Renal pelvis (tissue), 12 donors: ENCODE data around the gene CTDP1. TPM values are rescaled to one million over a fixed set of nuclear protein-coding genes. Genes with fewer than 3 reads are reported as not detected.

ENCODE experiments used
- DNase-seq: peaks from one replicate; pipeline ENCODE4 v3.0.0-alpha.2; 2013
- long read RNA-seq, 16 experiments: transcript quantifications; one replicate each; lab custom pipeline, GENCODE V29; 2026
- polyA plus RNA-seq, 3 donors: library from polyadenylated mRNA; unstranded; fragments of 120-200 nt; gene quantifications; one replicate each; pipeline ENCODE4 v1.2.1, GENCODE V29; 2013; ENCODE audit not compliant: insufficient read length in 3 of 3

The CTDP1 gene
- polyA plus RNA-seq, result 10 to 100 TPM; 12.9 to 17.4 (median 16.0) TPM
- long read RNA-seq, donor 1, full-length matches to known transcripts, result 3 of 3 reads
- long read RNA-seq, donor 1, partial matches to known transcripts, result 0 of 3 reads
- long read RNA-seq, donor 1, other reads (novel, unspliced or antisense), result 0 of 3 reads
- long read RNA-seq, donor 2, full-length matches to known transcripts, result 3 of 3 reads
- long read RNA-seq, donor 2, partial matches to known transcripts, result 0 of 3 reads
- long read RNA-seq, donor 2, other reads (novel, unspliced or antisense), result 0 of 3 reads
- long read RNA-seq, donor 3, partial matches to known transcripts, result 8 of 8 reads
- long read RNA-seq, donor 3, other reads (novel, unspliced or antisense), result 0 of 8 reads
- long read RNA-seq, donor 4, result 0 reads
- long read RNA-seq, donor 5, partial matches to known transcripts, result 0 of 1 reads
- long read RNA-seq, donor 5, other reads (novel, unspliced or antisense), result 0 of 1 reads
- long read RNA-seq, donor 6, full-length matches to known transcripts, result 2 of 2 reads
- long read RNA-seq, donor 6, partial matches to known transcripts, result 0 of 2 reads
- long read RNA-seq, donor 6, other reads (novel, unspliced or antisense), result 0 of 2 reads
- long read RNA-seq, donor 7, full-length matches to known transcripts, result 2 of 15 reads
- long read RNA-seq, donor 7, partial matches to known transcripts, result 13 of 15 reads
- long read RNA-seq, donor 7, other reads (novel, unspliced or antisense), result 0 of 15 reads
- long read RNA-seq, donor 8, full-length matches to known transcripts, result 2 of 2 reads
- long read RNA-seq, donor 8, partial matches to known transcripts, result 0 of 2 reads
- long read RNA-seq, donor 8, other reads (novel, unspliced or antisense), result 0 of 2 reads
- long read RNA-seq, donor 9, full-length matches to known transcripts, result 7 of 7 reads
- long read RNA-seq, donor 9, partial matches to known transcripts, result 0 of 7 reads
- long read RNA-seq, donor 9, other reads (novel, unspliced or antisense), result 0 of 7 reads
- long read RNA-seq, donor 10, full-length matches to known transcripts, result 1 of 1 reads
- long read RNA-seq, donor 10, partial matches to known transcripts, result 0 of 1 reads
- long read RNA-seq, donor 10, other reads (novel, unspliced or antisense), result 0 of 1 reads
- long read RNA-seq, donor 11, partial matches to known transcripts, result 0 of 1 reads
- long read RNA-seq, donor 11, other reads (novel, unspliced or antisense), result 0 of 1 reads
- long read RNA-seq, donor 12, full-length matches to known transcripts, result 2 of 2 reads
- long read RNA-seq, donor 12, partial matches to known transcripts, result 0 of 2 reads
- long read RNA-seq, donor 12, other reads (novel, unspliced or antisense), result 0 of 2 reads
- long read RNA-seq, donor 13, result 0 reads
- long read RNA-seq, donor 14, result 0 reads
- long read RNA-seq, donor 15, result 0 reads
- long read RNA-seq, donor 16, partial matches to known transcripts, result 0 of 1 reads
- long read RNA-seq, donor 16, other reads (novel, unspliced or antisense), result 0 of 1 reads

DNA sequence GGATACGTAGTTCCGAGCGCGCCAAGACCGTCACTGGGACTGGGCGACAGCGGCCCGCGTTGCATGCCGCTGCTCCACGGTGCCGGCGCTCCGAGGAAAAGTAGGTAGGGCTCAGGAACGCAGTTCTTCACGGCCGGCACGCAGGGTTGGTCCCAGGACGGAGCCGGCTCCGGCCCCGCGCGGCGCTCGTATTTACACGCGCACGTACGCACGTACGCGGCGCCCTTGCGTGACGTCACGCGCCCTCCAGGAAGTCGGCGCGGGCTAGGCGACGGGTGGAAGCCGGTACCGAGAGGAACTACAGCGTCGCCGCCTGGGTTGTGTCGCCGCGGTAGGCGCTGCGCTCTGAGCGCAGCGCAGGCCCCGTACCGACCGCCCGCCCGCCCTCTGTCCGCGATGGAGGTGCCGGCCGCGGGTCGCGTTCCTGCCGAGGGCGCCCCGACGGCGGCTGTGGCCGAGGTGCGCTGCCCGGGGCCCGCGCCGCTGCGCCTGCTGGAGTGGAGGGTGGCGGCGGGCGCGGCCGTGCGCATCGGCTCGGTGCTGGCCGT, at the start of gene CTDP1:
TSS of gene CTDP1 (plus strand) at position 252 of the 548 bp plus-strand sequence. CDS start at position 397, 145 bp downstream.
- DNase-seq, result peak; percentile 93

DNA sequence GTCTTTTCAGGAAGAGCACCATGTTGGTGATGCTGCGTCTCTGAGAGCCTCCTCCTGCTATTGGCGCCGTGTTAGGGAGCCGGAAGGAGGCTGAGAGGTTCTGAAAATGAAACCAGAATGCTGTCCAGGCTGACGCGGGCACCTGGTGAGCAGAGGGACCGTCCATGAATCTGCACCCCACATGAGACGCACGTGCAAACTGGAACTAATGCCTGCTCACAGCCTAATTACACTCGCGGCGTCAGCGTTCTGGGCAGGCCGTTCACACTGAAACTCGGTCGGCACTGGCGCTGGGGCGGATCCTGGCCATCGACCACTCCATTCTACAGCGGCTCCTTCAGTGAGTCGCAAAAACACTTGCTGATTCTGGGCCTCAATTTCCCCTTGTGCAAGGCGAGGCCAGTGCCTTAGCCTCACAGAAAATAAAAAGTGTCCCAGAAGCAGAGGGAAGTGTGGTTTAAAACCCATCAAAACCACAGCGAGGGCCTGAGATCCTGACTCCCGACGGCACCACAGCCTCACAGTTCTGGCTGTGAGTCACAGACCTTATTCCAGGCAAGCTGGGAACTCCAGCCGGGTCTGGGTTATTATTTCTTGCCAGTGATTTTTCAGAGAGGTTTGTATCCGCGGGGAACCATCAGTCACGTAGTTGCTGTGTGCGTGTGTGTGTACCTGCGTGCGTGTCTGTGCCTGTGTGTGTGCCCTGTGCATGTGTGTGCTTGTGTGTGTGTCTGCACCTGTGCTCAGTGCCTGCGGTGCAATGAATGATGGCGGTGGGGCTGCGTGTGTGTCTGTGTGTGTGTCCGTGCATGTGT, 49.1 kb upstream of the CTDP1 start:
- no peak for DNase-seq

- no peak for DNase-seq
These were observed 48.5 kb upstream of the CTDP1 start for GRCh38 chr18:79631096-79631507.

- DNase-seq, result no peak
These were observed 47.7 kb upstream of the CTDP1 start for GRCh38 chr18:79631761-79632446.

GRCh38 chr18:79632765-79633164, 46.8 kb upstream of the CTDP1 start:
- DNase-seq, result no peak

GRCh38 chr18:79634186-79634585, 45.4 kb upstream of the CTDP1 start:
- no peak for DNase-seq

GRCh38 chr18:79634593-79635426, 44.8 kb upstream of the CTDP1 start:
- DNase-seq, result no peak

- DNase-seq, result no peak
These were observed 44.2 kb upstream of the CTDP1 start for GRCh38 chr18:79635427-79635726.

GRCh38 chr18:79637181-79637920, 42.3 kb upstream of the CTDP1 start:
- DNase-seq, result no peak

DNA sequence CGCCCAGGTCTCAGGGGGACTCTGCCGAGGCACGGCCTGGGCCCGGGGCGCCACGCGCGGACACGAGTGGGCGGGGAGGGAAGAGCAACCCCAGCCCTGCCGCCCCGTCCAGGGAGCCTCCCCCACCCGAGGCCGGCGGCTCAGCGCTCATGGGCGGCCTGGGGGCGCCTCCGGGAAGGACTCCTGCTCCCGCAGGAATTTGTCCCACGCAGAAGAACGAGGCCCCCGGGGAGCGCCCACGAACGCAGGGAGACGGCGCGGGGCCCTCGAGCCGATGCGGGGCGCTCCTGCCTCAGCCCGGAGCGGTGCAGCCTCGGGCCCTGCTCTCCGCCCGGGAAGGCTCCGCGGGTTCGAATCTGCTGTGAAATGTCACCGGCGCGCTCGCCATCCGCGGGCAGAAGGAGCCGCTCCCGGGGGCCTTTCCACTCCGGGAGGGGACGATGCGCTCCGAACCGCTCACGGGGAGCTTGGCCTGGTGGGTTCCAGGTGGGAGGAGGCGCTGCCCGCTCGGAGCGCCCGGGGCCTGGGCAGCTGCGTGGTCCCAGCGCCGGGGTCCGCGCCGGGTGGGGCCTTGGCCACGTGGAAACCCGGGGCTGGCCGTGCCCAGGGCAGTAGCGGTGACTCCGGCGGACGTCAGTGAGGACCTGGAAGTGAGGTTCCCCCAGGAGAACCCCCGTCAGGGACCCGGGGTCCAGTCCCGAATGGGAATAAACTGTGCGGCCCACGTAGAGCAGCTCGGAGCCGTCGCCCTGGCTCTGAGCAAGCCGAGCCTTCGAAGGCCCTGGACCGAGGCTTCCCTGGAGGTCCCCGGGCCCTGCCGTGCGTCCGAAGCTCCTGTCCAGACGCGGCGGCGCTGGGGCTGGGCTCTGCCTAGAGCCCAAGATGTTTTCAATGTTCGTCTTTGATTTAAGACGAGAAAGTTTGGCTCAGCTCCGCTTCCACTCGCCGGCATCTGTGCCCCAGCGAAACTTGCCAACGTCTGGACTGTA, 41.4 kb upstream of the CTDP1 start:
- DNase-seq, result no peak

DNA sequence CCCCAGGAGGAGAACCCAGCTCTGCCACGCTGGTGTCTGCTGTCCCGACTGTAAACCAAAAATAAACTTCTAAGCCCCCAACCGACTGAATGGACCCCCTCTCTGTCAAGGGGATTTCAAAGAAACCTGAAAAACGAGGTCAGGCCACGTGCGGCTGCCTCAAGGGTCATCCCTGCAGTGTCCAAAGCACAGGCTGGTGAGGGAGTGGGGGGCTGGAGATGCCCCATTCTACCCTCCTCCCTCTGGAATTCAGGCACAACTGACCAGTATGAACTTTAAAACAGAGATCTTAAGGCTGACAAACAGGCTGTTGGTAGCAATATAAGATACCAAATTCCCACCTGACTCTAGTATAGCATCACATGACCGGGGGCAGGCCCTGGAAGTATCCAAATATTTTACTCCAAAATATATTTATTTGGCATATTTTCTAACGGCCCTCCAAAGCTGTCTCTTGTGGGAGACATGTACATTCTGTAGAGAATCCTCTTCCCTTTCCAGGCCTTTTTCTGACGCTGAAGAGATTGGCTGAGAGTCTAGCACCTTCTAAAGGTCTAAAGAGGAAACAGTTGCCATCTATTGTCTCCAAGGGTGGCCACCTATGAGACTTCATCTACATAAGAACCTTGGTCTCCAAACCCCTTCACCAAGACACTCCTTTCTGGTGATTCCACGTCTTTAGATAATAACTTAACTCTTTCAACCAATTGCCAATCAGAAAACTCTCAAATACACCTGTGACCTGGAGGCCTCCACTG, 40.4 kb upstream of the CTDP1 start:
- no peak for DNase-seq

DNA sequence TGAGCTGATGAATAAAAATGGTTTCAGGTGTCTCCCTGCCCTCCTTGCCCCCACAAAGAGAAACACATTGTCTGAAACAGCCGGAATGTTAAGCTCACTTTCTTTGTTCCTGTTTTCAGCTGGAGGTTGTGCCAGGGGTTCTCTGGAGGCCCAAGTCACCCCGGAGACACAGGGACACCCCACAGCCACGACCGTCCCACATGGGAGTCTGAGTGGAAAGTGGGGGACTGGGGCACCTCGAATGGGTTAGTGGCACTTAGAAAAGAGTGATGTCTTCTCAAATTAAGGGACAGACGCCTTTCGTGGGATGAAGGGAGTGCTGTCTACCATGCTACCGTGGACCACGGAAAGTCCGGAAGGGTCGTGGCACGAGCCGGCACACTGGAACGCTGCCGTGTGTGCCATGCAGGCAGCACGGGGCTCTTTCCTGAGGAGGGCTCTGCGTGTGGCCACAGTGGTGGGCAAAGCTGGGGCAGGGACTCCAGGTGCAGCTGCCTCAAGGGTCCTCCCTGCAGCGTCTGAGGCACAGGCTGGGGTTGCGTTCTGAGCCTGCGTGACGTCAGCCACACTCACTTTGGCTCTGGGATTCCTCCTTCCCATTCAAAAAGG, 39.4 kb upstream of the CTDP1 start:
- DNase-seq, result no peak

DNA sequence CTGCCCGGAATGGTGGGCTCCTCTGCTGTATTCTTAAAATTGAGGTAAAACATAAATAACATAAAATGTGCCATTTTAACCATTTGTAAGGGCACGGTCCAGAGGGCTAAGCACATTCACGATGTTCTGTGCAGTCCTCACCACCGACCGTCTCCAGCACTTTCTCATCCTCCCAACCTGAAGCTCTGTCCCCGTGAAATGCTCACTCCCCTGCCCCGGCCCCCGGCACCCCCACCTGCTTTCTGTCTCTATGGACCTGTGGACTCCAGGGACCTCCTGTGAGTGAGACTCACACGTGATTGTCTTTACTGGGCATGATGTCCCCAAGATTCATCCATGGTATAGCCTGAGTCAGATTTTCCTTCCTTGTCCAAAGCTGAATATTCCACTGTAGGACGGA, 38.7 kb upstream of the CTDP1 start:
- no peak for DNase-seq

GRCh38 chr18:79641722-79642497, 37.7 kb upstream of the CTDP1 start:
- no peak for DNase-seq

DNA sequence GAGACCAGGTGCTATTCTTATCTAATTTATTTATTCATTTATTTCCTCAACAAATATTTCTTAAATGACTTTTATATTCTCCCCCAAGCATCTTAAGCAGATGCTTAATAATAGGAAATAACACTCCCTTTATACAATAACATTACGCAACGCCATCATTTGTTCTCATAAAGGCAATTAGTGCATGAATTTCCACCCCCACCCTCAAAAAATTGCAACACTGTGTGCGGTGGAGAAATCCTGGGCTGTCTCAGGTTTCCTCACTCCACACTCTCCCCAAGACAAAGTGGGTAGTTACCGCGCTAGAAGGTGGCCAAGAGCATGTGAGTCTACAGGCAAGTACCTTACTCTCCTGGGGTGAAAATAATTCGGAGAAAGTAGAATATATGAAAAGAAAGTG, 37.0 kb upstream of the CTDP1 start:
- no peak for DNase-seq
